ENCODE data around the gene PRR19.

Gene PRR19

GRCh38 chr19:42281827-42282762 lies 19.8 kb upstream of the PRR19 start:
- peak; percentile 4 for ATAC-seq
- TF ChIP-seq, protein P1, sequence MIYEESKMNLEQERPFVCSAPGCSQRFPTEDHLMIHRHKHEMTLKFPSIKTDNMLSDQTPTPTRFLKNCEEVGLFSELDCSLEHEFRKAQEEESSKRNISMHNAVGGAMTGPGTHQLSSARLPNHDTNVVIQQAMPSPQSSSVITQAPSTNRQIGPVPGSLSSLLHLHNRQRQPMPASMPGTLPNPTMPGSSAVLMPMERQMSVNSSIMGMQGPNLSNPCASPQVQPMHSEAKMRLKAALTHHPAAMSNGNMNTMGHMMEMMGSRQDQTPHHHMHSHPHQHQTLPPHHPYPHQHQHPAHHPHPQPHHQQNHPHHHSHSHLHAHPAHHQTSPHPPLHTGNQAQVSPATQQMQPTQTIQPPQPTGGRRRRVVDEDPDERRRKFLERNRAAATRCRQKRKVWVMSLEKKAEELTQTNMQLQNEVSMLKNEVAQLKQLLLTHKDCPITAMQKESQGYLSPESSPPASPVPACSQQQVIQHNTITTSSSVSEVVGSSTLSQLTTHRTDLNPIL (CRISPR knock-in tag; IDR thresholded peaks at IDR 0.05; ENCODE audit: low read depth): no peak
- TF ChIP-seq TOX (CRISPR knock-in tag; IDR thresholded peaks at IDR 0.05; ENCODE audit: borderline replicate concordance) (no peak), CSRNP3 (CRISPR knock-in tag; IDR thresholded peaks at IDR 0.05) (no peak), PATZ1 (CRISPR knock-in tag; IDR thresholded peaks at IDR 0.05; ENCODE audit: borderline replicate concordance) (peak; percentile 62; the same call in 1 of the 2 replicates), RARB (CRISPR knock-in tag; IDR thresholded peaks at IDR 0.05) (no peak), ESRRG (CRISPR knock-in tag; IDR thresholded peaks at IDR 0.05) (no peak), ZC3H10 (CRISPR knock-in tag; IDR thresholded peaks at IDR 0.05) (no peak), SNAI2 (CRISPR knock-in tag; IDR thresholded peaks at IDR 0.05) (no peak)

DNA sequence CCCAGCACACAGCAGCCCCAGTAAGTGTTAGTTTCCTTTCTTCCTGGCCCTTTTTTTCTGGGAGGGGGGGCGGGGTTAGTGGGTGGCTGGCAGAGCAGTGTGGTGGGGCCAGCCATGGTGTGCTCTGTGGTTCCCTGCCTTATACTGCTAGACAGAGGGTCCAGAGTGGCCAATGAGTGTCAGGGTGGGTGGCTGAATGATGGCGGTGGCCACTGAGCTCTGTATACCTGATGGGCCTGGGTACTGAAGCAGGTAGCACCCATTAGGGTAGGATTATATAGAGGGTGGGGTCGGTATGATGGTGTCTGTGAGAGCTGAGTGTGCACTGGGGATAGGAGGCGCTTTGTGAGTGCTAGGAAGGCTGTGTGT lies 19.1 kb upstream of the PRR19 start:
- no peak for ATAC-seq
- TF ChIP-seq TCF4 (CRISPR knock-in tag; IDR thresholded peaks at IDR 0.05; ENCODE audit: borderline replicate concordance) (no peak), ZFP3 (CRISPR knock-in tag; IDR thresholded peaks at IDR 0.05) (no peak), ZC3H10 (CRISPR knock-in tag; IDR thresholded peaks at IDR 0.05) (no peak), GLIS3 (CRISPR knock-in tag; IDR thresholded peaks at IDR 0.05) (no peak), ESRRG (CRISPR knock-in tag; IDR thresholded peaks at IDR 0.05) (no peak), CSRNP3 (CRISPR knock-in tag; IDR thresholded peaks at IDR 0.05) (no peak), CSDC2 (CRISPR knock-in tag; IDR thresholded peaks at IDR 0.05) (no peak)
- TF ChIP-seq, protein P2, sequence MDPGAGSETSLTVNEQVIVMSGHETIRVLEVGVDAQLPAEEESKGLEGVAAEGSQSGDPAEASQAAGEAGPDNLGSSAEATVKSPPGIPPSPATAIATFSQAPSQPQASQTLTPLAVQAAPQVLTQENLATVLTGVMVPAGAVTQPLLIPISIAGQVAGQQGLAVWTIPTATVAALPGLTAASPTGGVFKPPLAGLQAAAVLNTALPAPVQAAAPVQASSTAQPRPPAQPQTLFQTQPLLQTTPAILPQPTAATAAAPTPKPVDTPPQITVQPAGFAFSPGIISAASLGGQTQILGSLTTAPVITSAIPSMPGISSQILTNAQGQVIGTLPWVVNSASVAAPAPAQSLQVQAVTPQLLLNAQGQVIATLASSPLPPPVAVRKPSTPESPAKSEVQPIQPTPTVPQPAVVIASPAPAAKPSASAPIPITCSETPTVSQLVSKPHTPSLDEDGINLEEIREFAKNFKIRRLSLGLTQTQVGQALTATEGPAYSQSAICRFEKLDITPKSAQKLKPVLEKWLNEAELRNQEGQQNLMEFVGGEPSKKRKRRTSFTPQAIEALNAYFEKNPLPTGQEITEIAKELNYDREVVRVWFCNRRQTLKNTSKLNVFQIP (CRISPR knock-in tag; IDR thresholded peaks at IDR 0.05; ENCODE audit: borderline replicate concordance, low read depth): no peak

DNA sequence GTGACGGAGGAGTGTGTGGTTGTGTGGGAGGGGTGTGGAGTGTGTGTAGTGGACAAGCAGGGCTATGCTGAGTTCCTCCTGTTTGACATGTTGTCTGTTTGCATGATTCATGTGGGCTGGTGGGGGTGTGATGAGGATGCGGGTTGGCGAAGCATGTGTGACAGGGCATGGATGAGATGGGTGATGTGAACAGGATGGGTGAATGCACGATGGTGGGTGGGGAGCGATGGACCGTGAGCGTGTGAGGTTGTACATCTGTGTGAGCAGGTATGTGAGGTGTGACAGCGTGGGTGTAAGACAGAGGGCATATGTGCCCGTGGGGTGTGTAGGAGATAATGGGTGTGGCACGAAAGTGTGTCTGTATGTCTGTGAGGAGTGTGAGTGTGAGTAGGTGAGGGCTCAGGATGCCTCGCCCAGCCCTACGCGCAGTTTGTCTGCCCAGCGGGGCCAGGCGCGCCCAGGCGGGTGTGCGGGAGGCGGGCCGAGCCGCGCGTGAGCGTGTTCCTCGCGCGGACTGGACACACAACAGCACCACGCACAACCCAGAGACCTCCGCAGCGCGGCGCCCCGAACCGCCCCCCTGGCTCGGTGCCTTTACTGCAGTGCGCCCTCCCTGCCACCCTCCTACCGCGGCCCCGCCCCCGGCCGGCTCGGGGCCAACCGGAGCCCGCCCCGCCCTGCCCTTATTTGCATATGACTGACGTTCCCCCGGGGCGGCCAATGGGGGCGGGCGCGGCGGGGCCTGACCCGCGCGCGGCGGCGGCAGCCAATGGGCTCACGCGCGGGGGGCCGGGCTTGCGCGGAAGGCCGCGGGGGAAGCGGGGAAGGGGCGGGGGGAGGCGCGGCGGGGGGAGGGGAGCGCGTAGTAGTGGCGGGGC lies 18.5 kb upstream of the PRR19 start:
- peak; percentile 39 for ATAC-seq
- TF ChIP-seq PATZ1 (CRISPR knock-in tag; IDR thresholded peaks at IDR 0.05; ENCODE audit: borderline replicate concordance) (no peak), SNAI2 (CRISPR knock-in tag; IDR thresholded peaks at IDR 0.05) (no peak), CSDC2 (CRISPR knock-in tag; IDR thresholded peaks at IDR 0.05) (no peak), BACH2 (CRISPR knock-in tag; IDR thresholded peaks at IDR 0.05; ENCODE audit: borderline replicate concordance) (no peak)
- TF ChIP-seq, protein P1 (CRISPR knock-in tag; IDR thresholded peaks at IDR 0.05; ENCODE audit: low read depth): no peak
- TF ChIP-seq, protein P2 (CRISPR knock-in tag; IDR thresholded peaks at IDR 0.05; ENCODE audit: borderline replicate concordance, low read depth): no peak

Measured in SK-N-SH treated with all-trans-retinoic acid at 6 μM for 48 hours (cell line).